Muscle of leg (tissue), 11 donors: ENCODE results near the gene SLC2A1. TPM values are rescaled to one million over a fixed set of nuclear protein-coding genes. Genes with fewer than 3 reads are reported as not detected.

ENCODE experiments used
- DNase-seq: peaks from one replicate; pipeline ENCODE4 v3.0.0; 2013
- H3K27ac ChIP-seq: one replicate; pipeline ENCODE4 v1.5.1; 2013; ENCODE audit warnings: mild to moderate bottlenecking, low read length, control low read depth
- H3K27me3 ChIP-seq: one replicate; pipeline ENCODE4 v1.6.1; 2013; ENCODE audit warnings: low read length; ENCODE audit not compliant: control insufficient read depth, insufficient read depth
- H3K36me3 ChIP-seq: one replicate; pipeline ENCODE4 v1.6.1; 2013; ENCODE audit warnings: low read length; ENCODE audit not compliant: control insufficient read depth, insufficient read depth
- H3K4me1 ChIP-seq: one replicate; pipeline ENCODE4 v1.6.1; 2013; ENCODE audit warnings: low read length; ENCODE audit not compliant: control insufficient read depth, insufficient read depth
- H3K4me3 ChIP-seq: one replicate; pipeline ENCODE4 v1.5.1; 2013; ENCODE audit warnings: low read length, control low read depth
- H3K9me3 ChIP-seq: replicated peaks from 2 replicates; pipeline ENCODE4 v1.6.1; 2013; ENCODE audit warnings: low read depth, low read length; ENCODE audit not compliant: control insufficient read depth
- WGBS: methylation state at CpG from one replicate; pipeline ENCODE4 v1.1.5; 2013; ENCODE audit warnings: missing lambda C conversion rate; ENCODE audit not compliant: insufficient coverage; 5-methylcytosine and 5-hydroxymethylcytosine counted together
- polyA plus RNA-seq, 8 donors: library from polyadenylated mRNA; unstranded; fragments of 120-200 nt; gene quantifications; one replicate each; pipeline versions ENCODE4 v1.2.1 to v1.2.3, GENCODE V29; 2013; ENCODE audit warnings: inconsistent platforms in 1 of 8, low replicate concordance in 1 of 8; ENCODE audit not compliant: insufficient read length in 8 of 8, insufficient read depth in 1 of 8
- total RNA-seq: library from RNA; stranded (reverse); fragments of 120-200 nt; gene quantifications from one replicate; pipeline ENCODE4 v1.2.4, GENCODE V29; 2013

SLC2A1 gene
- total and polyA plus RNA-seq, 9 donors: 15.9 to 43.7 (median 18.6) TPM

DNA sequence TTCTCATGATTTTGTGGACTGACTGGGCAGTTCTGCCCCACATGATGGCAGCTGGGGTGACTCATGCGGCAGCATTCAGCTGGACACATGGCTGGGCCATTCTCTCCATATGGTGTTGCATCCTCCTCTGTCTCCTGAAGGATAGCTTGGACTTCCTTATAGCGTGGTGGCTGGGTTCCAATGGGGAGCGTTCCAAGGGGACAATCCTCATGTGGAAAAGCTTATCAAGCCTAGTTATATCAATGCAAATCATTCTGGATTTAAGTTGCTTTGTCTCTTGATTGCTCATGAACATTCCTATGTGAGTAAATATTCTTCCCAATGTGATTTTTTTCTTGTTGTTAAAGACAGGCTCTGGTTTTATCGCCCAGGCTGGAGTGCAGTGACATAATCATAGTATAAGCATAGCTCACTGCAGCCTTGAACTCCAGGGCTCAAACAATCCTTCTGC lies 13.2 kb upstream of the SLC2A1 start:
- Histone ChIP-seq H3K27me3 (no peaks in the 10 kb centered on the region), H3K9me3 (no peaks in the 10 kb centered on the region), H3K36me3 (peaks cover 3% of the 10 kb centered on the region), H3K4me3 (no peak overlapping the region), H3K4me1 (no peaks in the 10 kb centered on the region), H3K27ac (no peak overlapping the region)
- DNase-seq: peak; percentile 63
- WGBS: 33% methylated on average over 1 of the region's 4 CpGs

DNA sequence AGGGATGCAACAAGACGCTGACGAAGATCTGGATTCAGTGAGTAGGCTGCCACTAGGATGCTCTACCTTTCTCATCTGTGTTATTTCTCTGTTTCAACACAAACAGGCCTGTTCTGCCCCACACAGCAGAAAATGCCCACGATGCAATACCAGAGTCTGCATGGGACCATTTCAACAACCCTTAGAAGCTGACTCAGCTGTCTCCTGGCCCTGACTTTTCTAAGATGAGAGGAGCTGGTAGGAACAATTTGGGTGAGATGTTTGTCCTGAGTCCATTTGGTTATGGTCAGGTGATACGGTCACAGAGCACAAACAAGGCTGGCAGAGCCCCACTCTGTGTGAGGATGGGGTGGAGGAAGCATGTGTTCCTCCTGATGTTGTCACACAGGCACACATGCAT lies 11.5 kb upstream of the SLC2A1 start:
- Histone ChIP-seq H3K36me3 (peaks cover 1% of the 10 kb centered on the region), H3K4me1 (no peaks in the 10 kb centered on the region), H3K4me3 (no peak overlapping the region), H3K9me3 (no peaks in the 10 kb centered on the region), H3K27me3 (no peaks in the 10 kb centered on the region), H3K27ac (no peak overlapping the region)
- DNase-seq: no peak
- WGBS: 90% methylated on average over 4 of the region's 4 CpGs

DNA sequence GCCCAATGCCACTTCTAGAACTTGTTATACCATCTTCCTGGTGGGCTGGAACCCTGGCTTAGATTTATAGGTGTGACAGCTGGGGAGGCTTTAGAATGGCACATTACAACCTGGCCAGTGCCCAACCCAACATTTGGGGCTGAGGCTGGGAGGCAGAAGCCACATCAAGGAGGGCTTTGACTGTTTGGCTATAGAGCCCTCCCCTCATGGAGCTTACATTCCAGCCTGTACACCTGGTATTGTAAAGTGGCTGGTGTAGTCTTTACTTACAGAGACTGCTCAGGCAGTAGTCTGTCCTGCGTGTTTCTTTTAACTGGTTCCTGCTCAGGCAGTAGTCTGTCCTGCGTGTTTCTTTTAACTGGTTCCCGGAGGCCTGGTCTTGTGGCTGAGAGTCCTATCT lies 10.0 kb upstream of the SLC2A1 start:
- H3K27ac ChIP-seq: no peak overlapping the region
- no peak for DNase-seq
- WGBS: no CpG with 5 or more reads among the region's 3 CpGs

DNA sequence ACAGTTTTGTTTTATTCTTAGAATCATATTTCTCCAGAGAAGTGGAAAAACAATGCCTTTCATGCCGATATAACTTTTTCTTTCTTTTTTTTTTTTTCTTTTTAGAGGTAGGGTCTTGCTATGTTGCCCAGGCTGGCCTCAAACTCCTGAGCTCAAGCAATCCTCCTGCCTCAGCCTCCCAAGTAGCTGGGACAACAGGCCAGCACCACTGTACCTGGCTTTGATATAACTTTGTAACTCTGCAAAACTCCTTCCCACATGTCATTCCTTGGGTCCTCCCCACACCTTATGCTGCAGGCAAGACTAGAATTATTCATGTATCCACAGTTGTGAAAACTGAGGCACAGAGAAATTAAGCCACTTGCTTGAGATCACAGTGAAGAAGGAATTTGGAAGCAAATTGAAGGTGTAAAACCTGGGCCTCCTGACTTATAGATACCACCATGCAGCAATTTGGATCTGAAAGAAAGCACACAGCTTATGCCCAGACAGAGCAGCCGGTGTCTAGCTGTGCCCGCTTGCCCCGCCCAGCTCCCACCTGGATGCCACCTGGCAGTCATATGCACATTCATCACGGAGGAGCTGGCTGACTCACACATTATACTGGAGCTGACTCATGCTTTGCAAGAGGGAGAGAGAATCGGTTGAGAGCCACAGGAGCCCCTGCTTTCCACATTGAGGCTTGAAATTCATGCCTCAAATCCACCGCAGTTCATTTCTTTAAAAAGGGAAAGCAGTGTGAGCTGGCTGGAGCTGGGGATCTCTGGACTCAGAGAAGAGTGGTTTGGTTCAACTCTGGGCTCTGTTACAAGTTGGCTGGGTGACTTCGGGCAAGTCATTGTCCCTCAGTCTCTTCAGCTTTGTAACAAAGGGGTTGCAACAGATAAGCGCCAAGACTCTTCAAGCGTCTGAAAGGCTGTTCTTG lies 8.3 kb upstream of the SLC2A1 start:
- Histone ChIP-seq H3K36me3 (no peaks in the 10 kb centered on the region), H3K27ac (no peak overlapping the region), H3K4me3 (no peak overlapping the region), H3K9me3 (no peaks in the 10 kb centered on the region), H3K4me1 (peaks cover 2% of the 10 kb centered on the region), H3K27me3 (peaks cover 10% of the 10 kb centered on the region)
- no peak for DNase-seq
- WGBS: 76% methylated on average over 5 of the region's 10 CpGs

More for the DNA sequence above, 10.0 kb upstream of the SLC2A1 start:
- Histone ChIP-seq H3K9me3 (no peaks in the 10 kb centered on the region), H3K36me3 (no peaks in the 10 kb centered on the region), H3K4me3 (no peak overlapping the region), H3K4me1 (no peaks in the 10 kb centered on the region), H3K27me3 (no peaks in the 10 kb centered on the region)

DNA sequence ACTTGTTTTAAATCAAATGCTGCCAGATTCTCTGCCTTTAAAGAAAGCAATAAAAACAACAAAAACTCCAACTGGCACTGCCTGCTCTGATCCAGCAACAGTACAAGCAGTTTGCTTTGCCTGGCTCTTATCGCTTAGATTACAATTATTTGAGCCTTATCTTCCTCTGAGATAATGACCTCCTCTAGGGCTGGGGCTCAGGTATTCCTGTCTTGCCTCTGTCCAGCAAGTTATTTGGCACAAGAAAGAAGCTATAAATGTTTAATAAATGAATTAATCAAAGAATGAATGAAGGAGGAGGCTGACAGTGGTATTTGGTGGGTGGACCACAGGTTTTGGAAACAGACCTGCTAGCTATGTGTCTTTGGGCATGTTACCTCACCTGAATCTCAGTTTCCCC lies 6.7 kb upstream of the SLC2A1 start:
- H3K27me3 ChIP-seq: peaks cover 21% of the 10 kb centered on the region
- H3K9me3 ChIP-seq: no peaks in the 10 kb centered on the region
- no peak overlapping the region for H3K27ac ChIP-seq
- peaks cover 2% of the 10 kb centered on the region for H3K4me1 ChIP-seq
- no peak for DNase-seq
- no peaks in the 10 kb centered on the region for H3K36me3 ChIP-seq
- no peak overlapping the region for H3K4me3 ChIP-seq
- WGBS: no CpG with 5 or more reads among the region's 1 CpG

DNA sequence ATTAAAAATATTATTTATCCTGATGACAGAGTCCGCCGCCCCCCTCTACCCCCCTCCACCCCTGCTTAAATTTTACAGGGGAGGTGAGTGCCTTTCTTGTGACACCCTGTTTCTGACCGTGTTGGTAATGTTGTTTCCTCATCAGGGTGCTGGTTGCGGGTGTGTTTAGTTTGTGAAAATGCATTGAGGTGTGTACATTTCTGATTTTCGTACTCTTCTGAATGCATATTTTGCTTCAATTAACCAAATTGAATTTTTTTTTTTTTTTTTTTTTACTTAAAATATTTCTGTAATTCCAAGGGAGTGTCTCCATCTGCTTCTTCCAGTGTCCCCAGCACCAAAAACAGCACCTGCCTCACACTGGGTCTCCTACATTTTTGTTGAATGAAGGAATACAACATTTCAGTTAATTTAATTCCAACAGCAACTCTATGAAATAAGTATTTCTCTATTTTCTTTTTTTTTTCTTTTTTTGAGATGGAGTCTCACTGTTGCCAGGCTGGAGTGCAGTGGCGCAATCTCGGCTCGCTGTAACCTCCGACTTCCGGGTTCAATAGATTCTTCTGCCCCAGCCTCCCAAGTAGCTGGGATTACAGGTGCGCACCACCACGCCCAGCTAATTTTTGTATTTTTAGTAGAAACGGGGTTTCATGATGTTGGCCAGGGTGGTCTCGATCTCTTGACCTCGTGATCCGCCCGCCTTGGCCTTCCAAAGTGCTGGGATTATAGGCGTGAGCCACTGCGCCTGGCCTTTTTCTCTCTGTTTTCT lies 5.6 kb upstream of the SLC2A1 start:
- Histone ChIP-seq H3K27ac (no peak overlapping the region), H3K4me1 (peaks cover 6% of the 10 kb centered on the region), H3K9me3 (no peaks in the 10 kb centered on the region), H3K36me3 (no peaks in the 10 kb centered on the region), H3K4me3 (no peak overlapping the region), H3K27me3 (peaks cover 24% of the 10 kb centered on the region)
- no peak for DNase-seq
- 97% methylated on average over 14 of the region's 19 CpGs for whole genome bisulfite sequencing

DNA sequence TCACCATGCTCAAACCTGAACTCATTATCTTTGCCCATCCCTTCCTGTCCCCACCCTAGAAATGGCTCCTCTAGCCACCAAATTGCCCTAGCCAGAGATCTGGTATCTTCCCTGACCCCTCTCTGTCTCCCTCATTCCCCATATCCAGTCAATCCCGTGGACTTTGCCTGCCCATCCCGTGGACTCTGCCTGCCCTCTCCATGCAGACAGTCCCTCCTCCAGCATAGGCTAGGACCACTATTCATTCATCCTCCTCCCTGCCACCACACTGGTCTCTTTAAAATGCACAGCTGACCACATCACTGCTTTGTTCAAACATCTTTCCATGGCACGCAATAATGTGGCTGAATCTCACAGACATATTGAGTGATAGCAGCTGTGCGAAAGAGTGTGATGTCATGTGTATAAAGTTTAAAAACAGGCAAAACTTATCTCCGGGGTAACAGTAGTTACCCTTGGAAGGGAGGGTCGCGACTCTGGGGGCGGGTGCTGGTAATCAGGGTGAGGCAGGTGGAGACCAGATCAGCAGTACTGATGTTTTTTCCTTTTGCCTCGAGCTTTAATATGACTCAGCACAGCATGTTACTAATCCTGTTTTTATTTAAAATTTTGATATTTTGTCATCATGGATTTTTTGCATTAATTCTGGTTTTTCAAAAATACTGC lies 4.8 kb upstream of the SLC2A1 start:
- peaks cover 27% of the 10 kb centered on the region for H3K27me3 ChIP-seq
- H3K27ac ChIP-seq: no peak overlapping the region
- H3K9me3 ChIP-seq: no peaks in the 10 kb centered on the region
- no peaks in the 10 kb centered on the region for H3K36me3 ChIP-seq
- peak; percentile 43 for DNase-seq
- 12% methylated on average over 7 of the region's 9 CpGs for WGBS
- H3K4me1 ChIP-seq: peaks cover 10% of the 10 kb centered on the region
- H3K4me3 ChIP-seq: no peak overlapping the region

DNA sequence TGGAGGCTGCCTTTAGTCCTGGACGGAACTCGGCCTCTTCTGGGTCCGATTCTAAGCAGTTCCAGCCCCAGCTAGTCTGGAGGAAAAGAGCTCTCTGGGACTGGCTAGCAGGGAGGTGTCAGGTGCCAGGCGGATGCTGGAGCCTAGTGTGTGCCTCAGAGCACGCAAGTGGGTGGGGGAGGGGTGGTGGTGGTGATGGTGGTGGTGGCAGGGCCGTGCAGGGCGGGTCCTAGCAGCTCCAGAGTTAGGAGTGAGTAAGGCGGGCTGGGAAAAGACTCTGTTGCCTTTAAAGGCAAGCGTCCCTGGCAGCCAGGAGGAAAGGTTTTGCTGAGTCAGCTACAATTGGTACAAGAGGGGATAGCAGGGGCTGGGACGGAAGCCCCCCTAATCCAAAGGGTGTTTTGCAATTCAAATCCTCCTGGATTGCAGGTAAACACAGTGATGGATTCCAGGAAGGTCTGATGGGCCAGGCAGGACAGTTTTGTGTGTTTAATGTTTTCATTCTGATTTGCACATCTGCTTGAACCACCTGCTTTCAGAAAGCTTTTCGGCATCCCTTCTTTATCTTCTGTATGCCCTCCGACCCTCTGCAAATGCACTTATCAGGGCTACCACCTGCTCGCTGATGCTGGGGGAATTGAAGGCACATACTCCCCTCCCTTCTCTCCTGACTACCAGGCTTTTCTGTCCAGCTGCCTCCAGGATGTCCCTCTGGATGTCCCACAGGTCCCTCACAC lies 4.1 kb upstream of the SLC2A1 start:
- H3K27me3 ChIP-seq: peaks cover 27% of the 10 kb centered on the region
- H3K4me1 ChIP-seq: peaks cover 10% of the 10 kb centered on the region
- no peaks in the 10 kb centered on the region for H3K36me3 ChIP-seq
- H3K27ac ChIP-seq: no peak overlapping the region
- H3K9me3 ChIP-seq: no peaks in the 10 kb centered on the region
- H3K4me3 ChIP-seq: no peak overlapping the region
- 15% methylated on average over 10 of the region's 13 CpGs for WGBS
- DNase-seq: no peak

DNA sequence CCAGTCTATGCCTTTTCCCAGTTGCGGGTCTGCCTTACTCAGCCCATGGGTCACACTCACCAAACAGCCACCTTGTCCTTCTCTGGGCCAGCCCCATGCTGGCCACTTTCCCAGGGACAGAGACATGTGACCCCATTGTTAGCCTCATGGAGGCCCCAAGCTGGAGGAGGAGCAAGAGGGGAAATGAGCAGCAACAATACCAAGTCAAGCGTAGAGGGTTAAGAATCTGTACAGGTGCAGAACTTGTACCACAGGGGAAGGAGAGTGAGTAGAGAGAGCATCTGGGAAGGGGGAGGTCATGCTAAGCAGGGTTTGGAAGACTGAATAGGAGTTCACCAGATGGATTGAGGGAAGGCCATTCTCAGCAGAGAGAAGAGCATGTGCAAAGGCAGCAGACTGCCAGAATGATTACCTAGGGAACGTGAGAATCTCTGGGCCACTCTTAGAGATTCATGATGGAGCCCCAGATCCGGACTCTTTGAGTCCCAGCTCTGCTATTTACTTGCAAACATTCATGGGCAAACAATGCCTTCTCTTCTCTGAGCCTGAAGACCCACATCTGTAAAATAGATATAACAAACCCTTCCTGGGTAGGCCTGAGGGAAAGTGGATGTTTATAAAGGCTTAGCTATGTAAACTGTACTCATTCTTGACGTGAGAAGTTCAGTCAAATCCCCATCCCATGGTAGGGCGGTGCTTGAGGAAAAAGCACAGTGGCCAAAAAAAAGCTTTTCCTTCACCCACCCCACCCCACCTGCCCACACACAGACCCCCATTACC lies 2.8 kb upstream of the SLC2A1 start:
- H3K27ac ChIP-seq: no peak overlapping the region
- H3K4me1 ChIP-seq: peaks cover 23% of the 10 kb centered on the region
- no peaks in the 10 kb centered on the region for H3K9me3 ChIP-seq
- H3K4me3 ChIP-seq: no peak overlapping the region
- H3K36me3 ChIP-seq: no peaks in the 10 kb centered on the region
- no peak for DNase-seq
- 75% methylated on average over 3 of the region's 6 CpGs for WGBS
- peaks cover 30% of the 10 kb centered on the region for H3K27me3 ChIP-seq
